Measurements from ENCODE around the gene TNFAIP3.

GRCh38 chr6:137925141-137925698, 58.2 kb downstream of the TNFAIP3 start:
- no peak for TF ChIP-seq CTCF (IDR thresholded peaks at IDR 0.05)
- TF ChIP-seq POLR2A (IDR thresholded peaks at IDR 0.05), result no peak

Data from lower leg skin (tissue), 3 donors.